ENCODE results near the gene NUMBL.
"Not testable (repeated sequence)": the region's sequence is repeated elsewhere in the genome, so short reads cannot be mapped to it uniquely, and the experiment has no call there.

NUMBL gene

GRCh38 chr19:40690050-40690692 is at the start of gene NUMBL:
NUMBL (minus strand) TSS chr19:40690651; CDS start chr19:40690483, 168 bp downstream.
- no peak for DNase-seq (ENCODE audit: low read depth)

GRCh38 chr19:40739030-40739839 is 48.8 kb upstream of the NUMBL start:
- no peak for DNase-seq (ENCODE audit: low read depth)

- DNase-seq (ENCODE audit: low read depth) = no peak
Observed at GRCh38 chr19:40737102-40737644, 46.7 kb upstream of the NUMBL start.

- DNase-seq (ENCODE audit: low read depth) = no peak
Observed at GRCh38 chr19:40736661-40737060, 46.2 kb upstream of the NUMBL start.

- no peak for DNase-seq (ENCODE audit: low read depth)
Observed at GRCh38 chr19:40735013-40735771, 44.7 kb upstream of the NUMBL start.

- no peak for DNase-seq (ENCODE audit: low read depth)
Observed at GRCh38 chr19:40733149-40733548, 42.7 kb upstream of the NUMBL start.

- DNase-seq (ENCODE audit: low read depth) = not testable (repeated sequence)
Observed at GRCh38 chr19:40732304-40732703, 41.9 kb upstream of the NUMBL start.

GRCh38 chr19:40730065-40730464 is 39.6 kb upstream of the NUMBL start:
- DNase-seq (ENCODE audit: low read depth) = not testable (repeated sequence)

GRCh38 chr19:40726279-40726678 is 35.8 kb upstream of the NUMBL start:
- no peak for DNase-seq (ENCODE audit: low read depth)

- DNase-seq (ENCODE audit: low read depth) = no peak
Observed at GRCh38 chr19:40724855-40725254, 34.4 kb upstream of the NUMBL start.

GRCh38 chr19:40724315-40724714 is 33.9 kb upstream of the NUMBL start:
- no peak for DNase-seq (ENCODE audit: low read depth)

GRCh38 chr19:40723661-40724254 is 33.3 kb upstream of the NUMBL start:
- no peak for DNase-seq (ENCODE audit: low read depth)

- DNase-seq (ENCODE audit: low read depth) = no peak
Observed at GRCh38 chr19:40721936-40722661, 31.6 kb upstream of the NUMBL start.

GRCh38 chr19:40721140-40721486 is 30.7 kb upstream of the NUMBL start:
- no peak for DNase-seq (ENCODE audit: low read depth)

- DNase-seq (ENCODE audit: low read depth) = no peak
Observed at GRCh38 chr19:40719414-40719894, 29.0 kb upstream of the NUMBL start.

- DNase-seq (ENCODE audit: low read depth) = no peak
Observed at GRCh38 chr19:40718774-40719391, 28.4 kb upstream of the NUMBL start.

GRCh38 chr19:40717880-40718773 is 27.7 kb upstream of the NUMBL start:
- DNase-seq (ENCODE audit: low read depth) = no peak

- no peak for DNase-seq (ENCODE audit: low read depth)
Observed at GRCh38 chr19:40717325-40717879, 27.0 kb upstream of the NUMBL start.
